SU-DHL-6 (cell line): ENCODE data around the gene FAM120B.

Experiments used
- H2AFZ ChIP-seq: fragments of 200-600 bp; sonication (generic); 2 replicates; pipeline ENCODE4 v1.6.1; 2014; ENCODE audit warnings: low read depth, mild to moderate bottlenecking, moderate library complexity, mixed read lengths, antibody characterized with exemption, low read length; ENCODE audit not compliant: severe bottlenecking
- H3F3A ChIP-seq: fragments of 200-600 bp; shearing (Covaris generic); 2 replicates; pipeline ENCODE4 v1.6.0; 2016; ENCODE audit warnings: antibody characterized with exemption, mild to moderate bottlenecking; ENCODE audit not compliant: insufficient read depth
- H3K27ac ChIP-seq: fragments of 200-600 bp; sonication (generic); 2 replicates; pipeline ENCODE4 v1.5.1; 2016; ENCODE audit warnings: low read depth, mild to moderate bottlenecking, low read length, moderate library complexity, mixed read lengths
- H3K27me3 ChIP-seq: fragments of 200-600 bp; sonication (generic), shearing (Covaris generic); 2 replicates; pipeline ENCODE4 v1.6.0; 2014; ENCODE audit warnings: mild to moderate bottlenecking, low read length
- H3K36me3 ChIP-seq: fragments of 200-600 bp; sonication (generic); 2 replicates; pipeline ENCODE4 v1.6.1; 2014; ENCODE audit warnings: mild to moderate bottlenecking, low read length, mixed read lengths
- H3K4me2 ChIP-seq: fragments of 300-600, 200-600 bp; shearing (Covaris generic), sonication (generic); 2 replicates; pipeline ENCODE4 v1.6.0; 2014; ENCODE audit warnings: low read length, low read depth, mild to moderate bottlenecking; ENCODE audit not compliant: poor library complexity, severe bottlenecking
- H3K4me3 ChIP-seq: fragments of 200-600 bp; sonication (generic); 2 replicates; pipeline ENCODE4 v1.5.1; 2014; ENCODE audit warnings: antibody characterized with exemption, low read length, mild to moderate bottlenecking, mixed read lengths; ENCODE audit not compliant: insufficient read depth, poor library complexity, severe bottlenecking
- H3K79me2 ChIP-seq: fragments of 200-600 bp; sonication (generic); 2 replicates; pipeline ENCODE4 v1.6.1; 2014; ENCODE audit warnings: mild to moderate bottlenecking, low read length, moderate library complexity; ENCODE audit not compliant: insufficient read depth
- H3K9ac ChIP-seq: fragments of 200-600 bp; sonication (generic); 2 replicates; pipeline ENCODE4 v1.7.0; 2014; ENCODE audit warnings: mild to moderate bottlenecking, low read length
- H3K9me2 ChIP-seq: fragments of 200-600 bp; sonication (generic); replicated peaks from 2 replicates; pipeline ENCODE4 v1.6.1; 2014; ENCODE audit warnings: low read length; ENCODE audit not compliant: insufficient read depth
- H3K9me3 ChIP-seq: fragments of 200-600 bp; sonication (generic); 2 replicates; pipeline ENCODE4 v1.6.1; 2014; ENCODE audit warnings: low read length, mixed read lengths; ENCODE audit not compliant: insufficient read depth
- H4K20me1 ChIP-seq: fragments of 200-600 bp; sonication (generic); 2 replicates; pipeline ENCODE4 v1.6.1; 2014; ENCODE audit warnings: low read depth, mild to moderate bottlenecking, antibody characterized with exemption, low read length, moderate library complexity, mixed read lengths
- EZH2phosphoT487 ChIP-seq: fragments of 200-600 bp; sonication (generic), shearing (Covaris generic); conservative IDR thresholded peaks from 2 replicates; pipeline ENCODE4 v1.6.1; 2018; ENCODE audit warnings: mild to moderate bottlenecking, antibody characterized with exemption, low read length, moderate library complexity, mixed read lengths
- TF ChIP-seq, protein P1 (sequence below): fragments of 200-600 bp; sonication (generic); IDR thresholded peaks from one replicate; pipeline ENCODE4 v1.5.1; 2017; ENCODE audit warnings: antibody characterized with exemption, mild to moderate bottlenecking, low read length, moderate library complexity; ENCODE audit not compliant: insufficient read depth, poor library complexity, severe bottlenecking

The FAM120B gene

DNA sequence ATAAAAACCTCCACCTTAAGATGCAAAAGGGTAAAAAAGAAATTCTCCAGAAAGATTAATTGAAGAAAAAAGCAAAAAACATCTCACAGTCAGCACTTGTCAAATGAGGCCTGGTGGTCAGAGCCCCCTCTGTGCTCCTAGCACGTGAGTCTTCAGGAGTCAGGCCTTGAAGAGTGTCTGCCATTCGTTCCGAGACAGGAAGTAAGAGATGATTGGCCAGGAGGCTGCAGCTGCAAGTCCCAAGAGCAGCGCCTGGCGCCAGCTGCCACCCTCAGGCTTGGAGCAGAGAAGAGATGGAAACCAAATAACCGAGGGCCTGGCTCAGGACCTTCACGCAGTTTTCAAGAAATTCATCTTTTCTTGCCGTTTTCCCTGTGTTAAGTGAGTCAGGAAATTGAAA lies 65.0 kb downstream of the FAM120B start:
- Histone ChIP-seq H3K9me3 (no peaks in the 10 kb centered on the region), H3K36me3 (no peaks in the 10 kb centered on the region), H3K4me3 (no peak overlapping the region), H3K79me2 (no peaks in the 10 kb centered on the region), H3K9ac (no peak overlapping the region), H3F3A (no peaks in the 10 kb centered on the region), H3K4me2 (no peak overlapping the region), H3K27ac (no peak overlapping the region), H3K9me2 (no peaks in the 10 kb centered on the region), H2AFZ (no peak overlapping the region), H3K27me3 (no peaks in the 10 kb centered on the region), H4K20me1 (no peaks in the 10 kb centered on the region)
- TF ChIP-seq, protein P1, sequence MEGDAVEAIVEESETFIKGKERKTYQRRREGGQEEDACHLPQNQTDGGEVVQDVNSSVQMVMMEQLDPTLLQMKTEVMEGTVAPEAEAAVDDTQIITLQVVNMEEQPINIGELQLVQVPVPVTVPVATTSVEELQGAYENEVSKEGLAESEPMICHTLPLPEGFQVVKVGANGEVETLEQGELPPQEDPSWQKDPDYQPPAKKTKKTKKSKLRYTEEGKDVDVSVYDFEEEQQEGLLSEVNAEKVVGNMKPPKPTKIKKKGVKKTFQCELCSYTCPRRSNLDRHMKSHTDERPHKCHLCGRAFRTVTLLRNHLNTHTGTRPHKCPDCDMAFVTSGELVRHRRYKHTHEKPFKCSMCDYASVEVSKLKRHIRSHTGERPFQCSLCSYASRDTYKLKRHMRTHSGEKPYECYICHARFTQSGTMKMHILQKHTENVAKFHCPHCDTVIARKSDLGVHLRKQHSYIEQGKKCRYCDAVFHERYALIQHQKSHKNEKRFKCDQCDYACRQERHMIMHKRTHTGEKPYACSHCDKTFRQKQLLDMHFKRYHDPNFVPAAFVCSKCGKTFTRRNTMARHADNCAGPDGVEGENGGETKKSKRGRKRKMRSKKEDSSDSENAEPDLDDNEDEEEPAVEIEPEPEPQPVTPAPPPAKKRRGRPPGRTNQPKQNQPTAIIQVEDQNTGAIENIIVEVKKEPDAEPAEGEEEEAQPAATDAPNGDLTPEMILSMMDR = no peak
- no peak for TF ChIP-seq EZH2phosphoT487

DNA sequence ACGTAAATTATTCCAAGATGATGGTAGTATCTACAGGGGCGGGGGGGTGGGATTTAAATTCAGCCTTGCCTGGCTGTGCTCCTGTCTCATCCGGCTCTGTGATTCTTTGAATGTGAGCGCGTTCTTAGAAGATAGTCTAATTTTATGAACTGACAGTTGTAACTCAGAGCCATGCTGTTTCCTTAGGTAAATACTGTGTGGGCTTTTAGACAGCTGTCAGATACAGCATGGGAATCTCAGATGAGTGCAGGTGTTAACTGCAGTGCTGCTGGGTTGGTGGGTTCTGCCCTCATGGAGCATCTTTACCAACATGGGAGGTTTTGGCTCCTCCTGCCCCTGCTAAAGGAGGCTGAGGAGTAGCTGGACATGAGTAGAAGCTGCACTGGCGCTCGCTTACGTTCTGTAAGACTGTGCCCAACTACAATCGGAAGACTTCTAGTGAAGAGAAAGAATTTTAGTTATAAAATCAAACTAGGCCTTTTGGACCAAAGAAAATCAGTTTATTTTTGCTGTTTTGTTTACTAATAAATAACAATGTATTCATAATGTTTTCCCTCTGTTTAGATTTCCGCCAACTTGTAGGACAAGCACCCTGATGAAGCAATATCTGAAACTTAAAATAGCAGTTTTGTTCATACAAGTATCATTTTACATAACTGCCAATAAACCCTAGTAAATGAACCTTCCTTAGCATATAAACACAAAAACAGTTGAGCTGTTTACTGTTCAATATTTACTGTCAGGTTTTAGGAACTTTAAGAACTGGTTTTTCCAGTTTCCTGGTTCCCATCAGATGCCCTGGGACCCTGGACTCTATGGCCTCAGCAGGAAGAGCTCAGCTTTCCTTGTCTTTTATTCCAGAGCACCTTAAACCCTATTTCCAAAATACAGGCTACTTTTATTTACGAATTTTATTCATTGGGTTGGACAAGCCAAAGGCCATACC lies 66.1 kb downstream of the FAM120B start:
- Histone ChIP-seq H3K4me3 (no peak overlapping the region), H3K27me3 (no peaks in the 10 kb centered on the region), H3K27ac (no peak overlapping the region), H2AFZ (no peak overlapping the region), H3K4me2 (no peak overlapping the region), H3K9me2 (no peaks in the 10 kb centered on the region), H3K36me3 (no peaks in the 10 kb centered on the region), H3K9me3 (no peaks in the 10 kb centered on the region), H3F3A (no peaks in the 10 kb centered on the region), H4K20me1 (no peaks in the 10 kb centered on the region), H3K79me2 (no peaks in the 10 kb centered on the region), H3K9ac (no peak overlapping the region)
- TF ChIP-seq EZH2phosphoT487 = no peak
- TF ChIP-seq, protein P1 = no peak

DNA sequence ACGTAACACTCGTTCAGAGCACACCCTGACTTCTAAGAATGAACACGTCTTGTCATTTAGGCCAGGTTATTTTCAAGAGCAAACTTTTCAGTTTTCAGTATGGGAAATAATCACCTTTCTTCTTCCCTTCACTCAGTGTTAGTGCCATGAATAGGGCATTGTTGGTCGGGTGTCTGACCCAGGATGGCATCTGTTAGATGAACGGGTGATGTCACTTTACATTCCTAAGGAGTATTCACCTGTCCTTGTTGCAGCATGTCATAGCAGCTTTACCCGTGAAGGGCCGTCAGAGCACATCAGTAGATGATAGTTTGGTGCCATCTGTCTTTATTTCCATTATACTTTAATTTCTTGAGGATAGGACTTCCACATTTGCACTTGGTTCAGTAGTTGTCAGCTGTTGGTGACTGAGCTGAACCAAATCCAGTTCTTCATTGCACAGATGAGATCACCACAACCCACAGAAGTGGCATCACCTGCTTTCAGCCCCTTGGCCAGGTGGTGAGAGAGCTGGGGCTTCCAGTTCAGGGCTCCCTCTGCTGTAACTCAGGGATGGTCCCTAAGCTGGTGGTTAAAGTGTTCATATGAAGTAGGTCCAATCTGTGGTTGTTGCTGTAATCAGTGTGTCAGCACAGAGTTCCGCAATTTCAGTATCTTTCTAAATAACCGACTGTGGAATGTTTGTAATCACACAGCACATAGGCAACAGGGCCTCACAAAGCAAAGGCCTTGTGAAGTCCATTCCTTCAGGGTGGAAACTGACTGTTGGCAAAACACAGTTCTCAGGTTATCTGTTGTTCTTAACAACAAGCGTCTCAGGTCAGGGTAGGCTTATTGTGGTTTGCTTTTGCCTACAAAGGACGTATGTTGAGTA lies 68.2 kb downstream of the FAM120B start:
- H4K20me1 ChIP-seq = no peaks in the 10 kb centered on the region
- H3K36me3 ChIP-seq = no peaks in the 10 kb centered on the region
- H3K9ac ChIP-seq = no peak overlapping the region
- no peaks in the 10 kb centered on the region for H3K27me3 ChIP-seq
- H3K27ac ChIP-seq = no peak overlapping the region
- H3K9me3 ChIP-seq = no peaks in the 10 kb centered on the region
- TF ChIP-seq EZH2phosphoT487 = no peak
- TF ChIP-seq, protein P1 = no peak
- no peak overlapping the region for H3K4me2 ChIP-seq
- no peak overlapping the region for H3K4me3 ChIP-seq
- H3F3A ChIP-seq = no peaks in the 10 kb centered on the region
- no peak overlapping the region for H2AFZ ChIP-seq
- no peaks in the 10 kb centered on the region for H3K9me2 ChIP-seq
- no peaks in the 10 kb centered on the region for H3K79me2 ChIP-seq
